ENCODE data around the gene MEI1.
"Not testable (repeated sequence)": the region's sequence is repeated elsewhere in the genome, so short reads cannot be mapped to it uniquely, and the experiment has no call there.

The MEI1 gene, protein sequence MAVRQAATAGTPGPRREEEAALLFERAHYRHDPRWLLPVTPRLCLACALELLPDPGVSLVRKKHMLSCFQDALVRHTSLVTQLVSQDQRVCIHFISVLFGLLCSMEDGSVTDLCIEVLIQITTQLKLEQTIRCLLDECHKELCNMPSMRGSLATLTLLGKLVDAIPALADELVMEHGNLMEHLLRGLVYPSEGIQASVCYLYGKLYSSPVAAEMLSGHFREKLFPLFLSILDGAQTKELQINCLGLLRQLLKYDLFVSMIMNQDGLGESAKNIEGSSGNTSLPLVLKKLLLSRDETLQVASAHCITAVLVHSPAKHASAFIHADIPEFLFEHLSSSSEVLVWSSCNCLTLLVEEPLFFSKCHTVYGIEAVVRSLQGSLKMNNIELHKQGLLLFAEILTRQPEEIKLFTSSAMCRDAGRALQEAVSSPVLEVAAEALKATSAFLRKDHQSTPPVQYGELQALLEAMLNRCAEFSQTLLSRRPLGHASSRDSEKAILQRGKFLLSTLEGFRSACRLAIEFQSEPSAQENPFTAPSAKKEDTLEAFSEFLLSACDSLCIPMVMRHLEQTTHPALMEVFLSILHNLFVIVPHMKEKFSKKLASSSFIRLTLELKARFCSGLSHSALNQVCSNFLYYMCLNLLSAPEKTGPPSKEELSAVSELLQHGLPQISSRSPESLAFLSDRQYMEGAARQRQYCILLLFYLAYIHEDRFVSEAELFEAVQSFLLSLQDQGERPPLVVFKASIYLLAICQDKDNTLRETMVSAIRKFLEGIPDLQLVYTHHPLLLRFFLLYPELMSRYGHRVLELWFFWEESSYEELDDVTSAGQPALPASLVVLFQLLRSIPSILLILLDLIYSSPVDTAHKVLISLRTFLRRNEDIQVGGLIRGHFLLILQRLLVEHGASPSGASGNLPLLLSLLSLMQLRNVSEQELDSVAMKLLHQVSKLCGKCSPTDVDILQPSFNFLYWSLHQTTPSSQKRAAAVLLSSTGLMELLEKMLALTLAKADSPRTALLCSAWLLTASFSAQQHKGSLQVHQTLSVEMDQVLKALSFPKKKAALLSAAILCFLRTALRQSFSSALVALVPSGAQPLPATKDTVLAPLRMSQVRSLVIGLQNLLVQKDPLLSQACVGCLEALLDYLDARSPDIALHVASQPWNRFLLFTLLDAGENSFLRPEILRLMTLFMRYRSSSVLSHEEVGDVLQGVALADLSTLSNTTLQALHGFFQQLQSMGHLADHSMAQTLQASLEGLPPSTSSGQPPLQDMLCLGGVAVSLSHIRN

DNA sequence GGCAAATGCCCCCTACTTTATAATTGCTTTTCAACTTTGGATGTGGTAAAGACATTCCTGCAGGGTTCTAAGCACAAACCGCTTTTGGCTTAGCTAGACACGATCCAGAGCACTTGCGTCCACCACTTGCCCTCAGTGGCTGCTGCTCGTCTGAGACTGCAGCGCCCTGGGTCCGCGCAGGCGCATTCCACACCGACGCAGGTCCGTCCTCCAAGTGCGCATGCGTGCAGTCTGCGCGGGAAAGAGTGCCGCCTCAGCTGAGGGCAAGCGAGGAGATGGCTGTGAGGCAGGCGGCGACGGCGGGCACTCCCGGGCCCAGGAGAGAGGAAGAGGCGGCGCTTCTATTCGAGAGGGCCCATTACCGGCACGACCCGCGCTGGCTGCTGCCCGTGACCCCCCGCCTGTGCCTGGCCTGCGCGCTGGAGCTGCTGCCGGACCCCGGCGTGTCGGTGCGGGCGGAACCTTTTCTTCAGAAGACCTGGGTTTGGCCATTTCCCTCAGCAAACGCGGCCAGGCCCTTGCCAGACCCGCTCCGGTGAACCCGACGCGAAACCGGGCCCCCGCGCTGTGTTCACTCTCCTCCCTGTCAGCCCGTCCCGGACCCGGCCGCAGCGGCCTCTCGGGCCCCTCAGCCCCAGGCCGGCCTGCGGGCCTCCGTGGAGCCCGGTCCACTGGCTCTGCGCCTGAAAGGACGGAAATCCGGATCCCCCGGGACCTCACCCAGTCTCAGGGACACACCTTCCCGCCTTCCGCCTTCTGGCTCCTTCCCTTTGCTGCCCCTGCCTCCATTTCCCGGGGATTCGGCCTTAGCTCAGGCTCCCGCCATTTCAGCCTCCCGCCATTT lies at the start of gene MEI1:
Gene MEI1, plus strand, starts transcription at position 240 of the 844 bp plus-strand sequence. Its CDS starts 36 bp downstream, at position 276.
- peak in 1 of 2 experiments; percentile 53 for DNase-seq

DNA sequence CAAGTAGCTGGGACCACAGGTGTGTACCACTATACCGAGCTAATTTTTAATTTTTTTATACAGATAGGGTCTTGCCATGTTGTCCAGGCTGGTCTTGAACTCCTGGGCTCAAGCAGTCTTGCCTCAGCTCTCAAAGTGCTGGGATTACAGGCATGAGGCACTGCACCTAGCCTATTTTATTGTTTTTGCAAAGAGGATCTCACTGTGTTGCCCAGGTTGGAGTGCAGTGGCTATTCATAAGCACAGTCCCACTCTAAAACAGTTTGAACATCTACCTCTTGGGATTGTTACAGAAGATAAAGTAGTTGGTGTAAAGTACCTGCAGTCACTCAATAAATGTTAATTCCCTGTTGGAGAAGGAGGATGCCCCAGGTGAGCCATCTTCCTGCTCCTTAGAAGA lies 49.1 kb upstream of the MEI1 start:
- DNase-seq: no peak

DNA sequence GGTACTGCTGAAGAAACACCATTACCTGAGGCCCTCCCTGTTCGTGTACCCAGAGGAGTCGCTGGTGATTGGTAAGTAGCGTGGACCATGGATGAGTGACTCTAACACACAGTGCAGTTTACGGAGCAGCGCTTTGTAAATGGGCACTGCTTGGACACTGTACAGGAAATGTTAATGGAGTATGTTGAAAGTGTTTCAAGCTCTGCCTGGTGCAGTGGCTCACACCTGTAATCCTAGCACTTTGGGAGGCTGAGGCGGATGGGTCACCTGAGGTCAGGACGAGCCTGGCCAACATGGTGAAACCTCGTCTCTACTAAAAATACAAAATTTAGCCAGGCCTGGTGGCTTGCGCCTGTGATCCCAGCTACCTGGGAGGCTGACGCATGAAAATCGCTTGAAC lies 48.5 kb upstream of the MEI1 start:
- DNase-seq: no peak

- DNase-seq: no peak
These were observed 45.0 kb upstream of the MEI1 start for GRCh38 chr22:41654322-41654721.

DNA sequence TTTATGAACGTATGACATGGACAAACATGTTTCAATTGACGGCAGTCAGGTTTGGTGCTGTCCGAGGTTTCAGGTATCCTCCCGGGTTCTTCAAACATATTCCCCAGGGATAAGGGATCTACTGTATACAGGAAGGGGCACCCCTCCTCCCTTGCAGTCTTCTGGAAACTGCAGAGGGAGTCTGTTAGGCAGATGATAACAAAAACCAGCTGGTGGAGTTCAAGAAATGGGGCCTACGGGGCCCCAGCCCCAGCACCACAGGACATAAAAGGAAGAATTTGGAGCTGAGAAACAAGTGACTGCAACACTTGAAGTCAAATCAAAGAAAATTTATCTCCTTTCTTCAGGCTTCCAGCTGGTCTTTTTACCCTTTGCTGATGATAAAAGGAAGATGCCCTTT lies 42.7 kb upstream of the MEI1 start:
- DNase-seq: no peak

DNA sequence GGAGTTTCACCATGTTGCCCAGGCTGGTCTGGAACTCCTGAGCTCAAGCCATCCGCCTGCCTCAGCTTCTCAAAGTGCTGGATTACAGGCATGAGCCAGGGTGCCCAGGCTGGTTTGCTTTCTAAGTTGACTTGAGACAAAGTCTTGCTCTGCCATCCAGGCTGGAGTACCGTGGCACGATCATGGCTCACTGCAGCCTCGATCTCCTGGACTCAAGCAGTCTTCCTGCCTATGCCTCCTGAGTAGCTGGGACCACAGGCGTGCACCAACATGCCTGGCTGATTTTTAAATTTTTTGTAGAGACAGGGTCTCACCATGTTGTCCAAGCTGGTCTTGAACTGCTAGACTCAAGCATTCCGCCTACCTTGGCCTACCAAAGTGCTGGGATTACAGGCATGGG lies 41.6 kb upstream of the MEI1 start:
- DNase-seq: no peak

DNA sequence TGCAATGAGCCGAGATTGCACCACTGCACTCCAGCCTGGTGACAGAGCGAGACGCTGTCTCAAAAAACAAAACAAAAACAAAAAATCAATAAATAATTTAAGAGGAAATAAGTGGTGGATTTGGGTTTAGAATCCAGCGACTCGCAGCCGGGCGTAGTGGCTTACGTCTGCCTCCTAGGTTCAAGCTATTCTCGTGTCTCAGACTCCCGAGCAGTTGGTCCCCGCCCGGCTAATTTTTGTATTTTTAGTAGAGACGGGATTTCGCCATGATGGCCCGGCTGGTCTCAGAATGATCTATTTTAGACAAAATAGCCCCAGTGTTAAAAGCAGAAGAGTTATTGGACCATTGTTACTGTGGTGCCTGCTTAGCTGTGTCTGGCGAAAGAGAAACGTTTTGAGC lies 40.4 kb upstream of the MEI1 start:
- DNase-seq: no peak

GRCh38 chr22:41659941-41660340 lies 39.4 kb upstream of the MEI1 start:
- DNase-seq: no peak

DNA sequence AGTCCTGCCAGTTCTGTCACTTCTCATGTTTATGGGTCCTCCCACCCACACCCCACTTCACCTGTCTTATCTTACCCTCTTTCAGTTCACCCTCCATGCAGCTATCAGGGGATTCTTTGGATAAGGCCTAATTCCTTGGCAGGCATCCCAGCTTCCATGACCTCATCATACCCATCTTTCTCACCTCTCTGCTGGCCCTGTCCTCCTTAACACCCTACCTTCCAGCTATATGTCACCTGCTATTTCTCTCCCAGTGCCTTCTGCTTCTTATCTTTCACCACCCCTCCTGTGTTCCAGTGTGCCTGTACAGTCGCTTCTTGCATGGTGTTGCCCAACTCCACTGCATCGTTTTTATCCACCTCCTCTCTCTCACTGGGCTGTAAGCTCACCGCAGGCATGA lies 38.9 kb upstream of the MEI1 start:
- DNase-seq: no peak

GRCh38 chr22:41661088-41661487 lies 38.2 kb upstream of the MEI1 start:
- no peak for DNase-seq

DNA sequence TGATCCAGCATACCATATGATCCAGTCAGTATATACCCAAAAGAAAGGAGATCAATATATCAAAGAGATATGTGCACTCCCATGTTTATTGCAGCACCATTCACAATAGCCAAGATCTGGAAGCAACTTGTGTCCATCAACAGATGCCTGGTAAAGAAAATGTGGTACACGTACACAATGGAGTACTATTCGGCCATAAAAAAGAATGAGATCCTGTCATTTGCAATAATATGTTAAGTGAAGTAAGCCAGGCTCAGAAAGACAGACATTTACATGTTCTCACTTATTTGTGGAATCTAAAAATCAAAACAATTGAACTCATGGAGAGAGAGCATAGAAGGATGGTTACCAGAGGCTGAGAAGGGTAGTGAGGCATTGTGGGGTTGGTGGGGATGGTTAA lies 37.6 kb upstream of the MEI1 start:
- no peak for DNase-seq

DNA sequence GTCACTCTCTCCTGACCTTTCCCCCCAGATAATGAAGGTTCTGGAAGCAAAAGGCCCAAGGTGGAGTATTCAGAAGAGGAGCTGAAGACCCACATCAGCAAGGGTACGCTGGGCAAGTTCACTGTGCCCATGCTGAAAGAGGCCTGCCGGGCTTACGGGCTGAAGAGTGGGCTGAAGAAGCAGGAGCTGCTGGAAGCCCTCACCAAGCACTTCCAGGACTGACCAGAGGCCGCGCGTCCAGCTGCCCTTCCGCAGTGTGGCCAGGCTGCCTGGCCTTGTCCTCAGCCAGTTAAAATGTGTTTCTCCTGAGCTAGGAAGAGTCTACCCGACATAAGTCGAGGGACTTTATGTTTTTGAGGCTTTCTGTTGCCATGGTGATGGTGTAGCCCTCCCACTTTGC lies 35.7 kb upstream of the MEI1 start:
- not testable (repeated sequence) for DNase-seq

DNA sequence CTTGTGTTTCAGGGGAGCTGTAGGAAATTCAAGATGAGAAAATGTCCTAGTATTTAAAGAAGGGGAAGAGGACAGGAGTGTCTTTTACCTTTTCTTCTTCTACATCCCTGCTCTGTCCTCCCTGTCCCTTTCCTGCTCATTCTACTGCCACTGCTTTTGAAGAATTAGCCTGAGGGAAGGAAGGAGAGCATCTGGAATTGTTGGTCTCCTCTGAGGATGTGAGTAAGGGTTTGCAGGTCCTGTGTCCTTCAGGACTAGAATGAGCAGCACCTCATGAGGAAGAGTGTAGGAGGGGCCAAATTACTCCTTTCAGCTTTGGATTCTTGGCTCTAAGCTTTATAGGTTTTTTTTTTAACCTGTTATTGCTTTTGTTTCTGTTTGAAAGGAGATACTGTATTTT lies 34.8 kb upstream of the MEI1 start:
- no peak for DNase-seq

DNA sequence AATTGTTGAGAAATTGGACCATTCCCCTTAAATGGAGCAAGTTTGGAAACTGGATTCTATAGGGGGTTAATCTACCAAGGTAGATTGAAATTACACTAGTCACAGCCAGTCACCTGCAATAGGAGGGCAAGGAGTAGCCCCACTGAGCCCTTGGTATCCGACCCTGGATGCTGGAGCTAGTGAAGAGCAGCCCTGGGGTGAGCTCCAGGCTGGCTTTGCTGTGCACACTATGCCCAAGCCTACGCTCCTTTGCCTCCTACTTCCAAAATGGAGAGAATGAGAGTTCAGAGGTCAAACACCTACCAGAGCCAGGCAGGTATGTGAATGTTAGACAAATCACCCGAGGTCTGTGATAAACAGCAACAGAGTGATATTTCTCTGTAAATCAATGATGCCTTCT lies 34.4 kb upstream of the MEI1 start:
- no peak for DNase-seq

DNA sequence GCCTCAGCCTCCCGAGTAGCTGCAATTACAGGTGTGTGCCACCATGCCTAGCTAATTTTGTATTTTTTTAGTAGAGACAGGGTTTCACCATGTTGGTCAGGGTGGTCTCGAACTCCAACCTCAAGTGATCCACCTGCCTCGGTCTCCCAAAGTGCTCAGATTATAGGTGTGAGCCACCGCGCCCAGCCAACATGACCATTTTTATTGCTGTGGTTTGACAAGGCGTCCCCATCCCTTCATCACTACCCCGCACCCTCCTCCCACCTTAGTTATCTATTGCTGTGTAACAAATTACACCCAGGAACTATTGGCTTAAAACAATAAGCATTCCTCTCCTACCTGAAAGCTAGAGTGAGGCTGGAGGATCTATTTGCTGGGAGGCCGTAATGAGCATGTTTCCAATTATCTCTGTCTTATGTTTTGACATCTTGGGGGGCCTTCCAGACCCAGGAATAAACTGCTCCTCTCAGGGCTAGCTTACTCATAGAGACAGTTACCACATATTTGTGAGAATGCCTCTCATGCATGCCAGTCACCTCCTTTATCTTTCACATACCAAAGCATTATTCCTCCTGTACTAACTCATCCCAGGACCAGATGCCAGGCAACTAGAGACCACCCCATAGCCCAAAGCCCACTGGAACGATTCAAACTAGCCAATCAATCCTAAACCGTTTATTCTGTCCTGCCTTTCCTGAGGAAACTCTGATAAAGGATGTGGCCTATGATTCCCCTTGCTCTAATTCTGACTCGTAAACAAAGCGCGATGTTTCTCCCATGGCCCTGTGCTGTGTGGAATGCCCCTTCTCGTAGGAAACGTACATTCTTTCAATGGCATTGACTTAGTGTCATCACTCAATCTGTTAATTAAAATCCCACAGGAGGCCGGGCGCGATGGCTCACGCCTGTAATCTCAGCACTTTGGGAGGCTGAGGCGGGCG lies 30.1 kb upstream of the MEI1 start:
- no peak for DNase-seq

DNA sequence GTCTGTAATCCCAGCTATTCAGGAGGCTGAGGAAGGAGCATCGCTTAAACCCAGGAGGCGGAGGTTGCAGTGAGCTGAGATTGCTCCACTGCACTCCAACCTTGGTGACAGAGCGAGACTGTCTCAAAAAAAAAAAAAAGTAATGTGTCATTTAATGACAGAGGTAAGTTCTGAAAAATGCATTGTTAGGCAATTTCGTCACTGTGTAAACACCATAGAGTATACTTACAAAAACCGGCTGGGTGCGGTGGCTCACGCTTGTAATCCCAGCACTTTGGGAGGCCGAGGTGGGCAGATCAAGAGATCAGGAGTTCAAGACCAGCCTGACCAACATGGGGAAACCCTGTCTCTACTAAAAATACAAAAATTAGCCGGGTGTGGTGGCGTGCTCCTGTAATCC lies 27.2 kb upstream of the MEI1 start:
- DNase-seq: not testable (repeated sequence)

DNA sequence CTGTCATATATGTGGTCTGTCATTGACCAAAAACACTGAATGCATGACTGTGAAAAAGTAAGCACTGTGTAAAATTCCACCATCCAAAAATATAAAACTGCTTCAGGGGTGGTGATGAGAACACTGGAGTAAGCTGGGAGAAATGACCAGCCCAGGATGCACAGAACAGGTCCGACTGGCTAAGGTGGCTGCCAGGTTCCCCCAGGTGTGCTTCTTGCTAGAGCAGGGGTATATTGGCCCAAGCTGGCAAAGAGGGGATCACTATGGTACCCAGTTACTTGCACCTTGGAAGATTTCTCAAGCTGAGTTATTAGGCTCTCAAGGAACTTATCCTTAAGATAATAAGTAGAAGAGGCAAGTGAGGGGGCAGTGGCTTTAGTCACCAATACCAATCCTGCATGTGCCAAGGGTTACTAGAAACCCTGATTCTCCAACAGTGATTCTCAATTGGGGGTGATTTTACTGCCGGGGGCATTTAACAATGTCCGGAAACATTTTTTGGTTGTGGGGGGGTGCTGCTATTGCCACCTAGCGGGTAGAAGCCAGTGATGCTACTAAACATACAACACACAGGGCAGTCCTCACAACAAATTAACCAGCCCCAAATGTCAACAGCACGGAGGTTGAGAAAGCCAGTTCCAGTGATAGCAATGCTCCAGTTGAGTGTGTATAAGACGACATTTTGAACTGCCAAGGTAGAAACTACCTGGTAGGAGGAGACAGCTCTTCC lies 26.4 kb upstream of the MEI1 start:
- DNase-seq: no peak

DNA sequence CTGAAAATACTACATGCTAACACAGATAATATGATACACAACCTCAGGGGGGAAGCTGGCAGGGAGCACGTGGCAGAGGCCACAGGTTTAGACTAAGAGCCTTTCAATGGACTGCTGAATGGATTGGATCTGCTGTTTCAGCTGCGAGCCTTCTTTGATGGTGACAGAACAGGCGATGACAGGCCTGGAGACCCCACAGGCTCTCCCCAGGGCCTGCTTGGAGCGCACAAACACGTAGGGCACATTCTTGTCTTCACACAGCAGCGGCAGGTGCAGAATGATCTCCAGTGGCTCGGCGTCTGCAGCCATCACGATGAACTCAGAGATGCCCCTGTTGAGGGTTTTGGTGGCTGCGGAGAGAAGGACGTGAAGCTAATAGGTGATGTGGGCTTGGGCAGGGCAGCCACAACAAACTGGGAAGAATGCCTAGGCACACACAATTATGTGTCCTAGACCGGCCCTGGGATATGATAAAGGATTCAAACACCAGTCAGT lies 24.4 kb upstream of the MEI1 start:
- no peak for DNase-seq

DNA sequence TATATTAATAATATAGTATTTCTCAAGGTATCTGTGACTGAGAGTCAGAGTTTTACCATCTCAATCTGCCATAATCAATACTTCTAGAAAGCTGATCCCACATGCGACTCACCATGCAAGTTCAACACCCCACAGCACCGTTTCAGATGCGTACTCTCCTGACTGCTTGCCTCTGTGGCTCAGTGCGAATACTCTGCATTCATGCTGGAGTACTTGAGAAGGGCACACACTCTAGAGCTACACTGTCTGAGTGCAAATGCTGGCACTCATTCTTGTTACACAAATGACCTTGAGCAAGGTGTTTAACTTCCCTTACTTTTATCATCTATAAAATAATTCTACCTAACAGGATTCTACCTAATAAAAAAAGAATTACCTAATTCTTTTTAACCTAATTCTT lies 23.2 kb upstream of the MEI1 start:
- no peak for DNase-seq

DNA sequence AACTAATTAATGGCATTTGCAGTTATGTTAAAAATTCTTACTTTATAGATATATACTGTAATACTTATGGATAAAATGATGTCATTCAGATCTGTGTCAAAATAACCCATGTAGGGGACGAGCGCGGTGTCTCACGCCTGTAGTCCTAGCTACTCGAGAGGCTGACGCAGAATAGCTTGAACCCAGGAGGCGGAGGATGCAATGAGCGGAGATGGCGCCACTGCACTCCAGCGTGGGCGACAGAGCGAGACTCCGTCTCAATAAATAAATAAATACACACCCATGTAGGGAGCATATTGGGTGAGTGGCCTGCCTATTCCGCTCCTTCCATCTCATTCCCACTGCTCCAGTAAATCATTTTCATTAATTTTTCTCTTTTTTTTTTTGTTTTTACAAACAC lies 17.7 kb upstream of the MEI1 start:
- DNase-seq: no peak

Measured in cerebellar nuclear complex (tissue), 1 donor.